ENCODE results near the gene PRDM16. TPM values are rescaled to one million over a fixed set of nuclear protein-coding genes. Genes with fewer than 3 reads are reported as not detected.

Gene PRDM16
- total and polyA plus RNA-seq, 2 of the 13 experiments (the other 11 are each of a cell fraction or from before 2014, with no cell fraction given), result 0.15 to 0.81 TPM

GRCh38 chr1:3423245-3423829, 354.3 kb downstream of the PRDM16 start (continued):
- TF ChIP-seq CCAR2 (optimal IDR thresholded peaks at IDR 0.05; ENCODE audit: low read depth, low read length) (no peak), ZGPAT (CRISPR knock-in tag; IDR thresholded peaks at IDR 0.05) (peak; percentile 71; the same call in 1 of the 2 replicates), RARG (CRISPR knock-in tag; IDR thresholded peaks at IDR 0.05; ENCODE audit: low read depth) (no peak), MIER2 (CRISPR knock-in tag; IDR thresholded peaks at IDR 0.05) (peak; percentile 16; the same call in 1 of the 2 replicates), MEF2D (CRISPR knock-in tag; IDR thresholded peaks at IDR 0.05) (peak; percentile 93), MXD3 (CRISPR knock-in tag; IDR thresholded peaks at IDR 0.05) (peak; percentile 75; the same call in 1 of the 2 replicates), PHF20 (CRISPR knock-in tag; IDR thresholded peaks at IDR 0.05) (peak; percentile 70; the same call in 1 of the 2 replicates), ZNF333 (CRISPR knock-in tag; IDR thresholded peaks at IDR 0.05; ENCODE audit: borderline replicate concordance) (no peak), DMAP1 (CRISPR knock-in tag; IDR thresholded peaks at IDR 0.05) (peak; percentile 64; the same call in 1 of the 2 replicates), SRY (CRISPR knock-in tag; IDR thresholded peaks at IDR 0.05) (0 out of 2 replicates have a peak, but pooled peaks have one; percentile 53), SATB2 (CRISPR knock-in tag; IDR thresholded peaks at IDR 0.05) (no peak), ZNF598 (CRISPR knock-in tag; IDR thresholded peaks at IDR 0.05; ENCODE audit: borderline replicate concordance) (peak; percentile 67; the same call in 1 of the 2 replicates), KDM6A (CRISPR knock-in tag; IDR thresholded peaks at IDR 0.05; ENCODE audit: low read depth) (peak; percentile 52), NR2C2 (CRISPR knock-in tag; IDR thresholded peaks at IDR 0.05; ENCODE audit: borderline replicate concordance) (no peak), YY1 (IDR thresholded peaks at IDR 0.05; ENCODE audit: insufficient read depth, insufficient replicate concordance, low read depth, low read length) (peak; percentile 43), ZNF547 (CRISPR knock-in tag; IDR thresholded peaks at IDR 0.05) (peak; percentile 88), NCOA1 (CRISPR knock-in tag; IDR thresholded peaks at IDR 0.05) (no peak), ISL2 (CRISPR knock-in tag; IDR thresholded peaks at IDR 0.05) (no peak), JUND (CRISPR knock-in tag; IDR thresholded peaks at IDR 0.05) (peak; percentile 48; the same call in 1 of the 2 replicates), MED1 (CRISPR knock-in tag; IDR thresholded peaks at IDR 0.05) (peak; percentile 99), TOPORS (CRISPR knock-in tag; IDR thresholded peaks at IDR 0.05) (peak; percentile 53; the same call in 1 of the 2 replicates), PCBP1 (IDR thresholded peaks at IDR 0.05; ENCODE audit: borderline replicate concordance, low read depth, low read length) (no peak), ASH2L (IDR thresholded peaks at IDR 0.05; ENCODE audit: insufficient read length, low read depth, low read length) (peak; percentile 37)
- TF ChIP-seq, protein P1, sequence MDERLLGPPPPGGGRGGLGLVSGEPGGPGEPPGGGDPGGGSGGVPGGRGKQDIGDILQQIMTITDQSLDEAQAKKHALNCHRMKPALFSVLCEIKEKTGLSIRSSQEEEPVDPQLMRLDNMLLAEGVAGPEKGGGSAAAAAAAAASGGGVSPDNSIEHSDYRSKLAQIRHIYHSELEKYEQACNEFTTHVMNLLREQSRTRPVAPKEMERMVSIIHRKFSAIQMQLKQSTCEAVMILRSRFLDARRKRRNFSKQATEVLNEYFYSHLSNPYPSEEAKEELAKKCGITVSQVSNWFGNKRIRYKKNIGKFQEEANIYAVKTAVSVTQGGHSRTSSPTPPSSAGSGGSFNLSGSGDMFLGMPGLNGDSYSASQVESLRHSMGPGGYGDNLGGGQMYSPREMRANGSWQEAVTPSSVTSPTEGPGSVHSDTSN (CRISPR knock-in tag; IDR thresholded peaks at IDR 0.05), result no peak
- TF ChIP-seq, protein P2, sequence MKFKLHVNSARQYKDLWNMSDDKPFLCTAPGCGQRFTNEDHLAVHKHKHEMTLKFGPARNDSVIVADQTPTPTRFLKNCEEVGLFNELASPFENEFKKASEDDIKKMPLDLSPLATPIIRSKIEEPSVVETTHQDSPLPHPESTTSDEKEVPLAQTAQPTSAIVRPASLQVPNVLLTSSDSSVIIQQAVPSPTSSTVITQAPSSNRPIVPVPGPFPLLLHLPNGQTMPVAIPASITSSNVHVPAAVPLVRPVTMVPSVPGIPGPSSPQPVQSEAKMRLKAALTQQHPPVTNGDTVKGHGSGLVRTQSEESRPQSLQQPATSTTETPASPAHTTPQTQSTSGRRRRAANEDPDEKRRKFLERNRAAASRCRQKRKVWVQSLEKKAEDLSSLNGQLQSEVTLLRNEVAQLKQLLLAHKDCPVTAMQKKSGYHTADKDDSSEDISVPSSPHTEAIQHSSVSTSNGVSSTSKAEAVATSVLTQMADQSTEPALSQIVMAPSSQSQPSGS (CRISPR knock-in tag; IDR thresholded peaks at IDR 0.05), result peak; percentile 61; the same call in 1 of the 2 replicates
- TF ChIP-seq, protein P3, sequence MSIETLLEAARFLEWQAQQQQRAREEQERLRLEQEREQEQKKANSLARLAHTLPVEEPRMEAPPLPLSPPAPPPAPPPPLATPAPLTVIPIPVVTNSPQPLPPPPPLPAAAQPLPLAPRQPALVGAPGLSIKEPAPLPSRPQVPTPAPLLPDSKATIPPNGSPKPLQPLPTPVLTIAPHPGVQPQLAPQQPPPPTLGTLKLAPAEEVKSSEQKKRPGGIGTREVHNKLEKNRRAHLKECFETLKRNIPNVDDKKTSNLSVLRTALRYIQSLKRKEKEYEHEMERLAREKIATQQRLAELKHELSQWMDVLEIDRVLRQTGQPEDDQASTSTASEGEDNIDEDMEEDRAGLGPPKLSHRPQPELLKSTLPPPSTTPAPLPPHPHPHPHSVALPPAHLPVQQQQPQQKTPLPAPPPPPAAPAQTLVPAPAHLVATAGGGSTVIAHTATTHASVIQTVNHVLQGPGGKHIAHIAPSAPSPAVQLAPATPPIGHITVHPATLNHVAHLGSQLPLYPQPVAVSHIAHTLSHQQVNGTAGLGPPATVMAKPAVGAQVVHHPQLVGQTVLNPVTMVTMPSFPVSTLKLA (IDR thresholded peaks at IDR 0.05), result peak; percentile 45
